ENCODE results near the gene SLC17A3.

Gene SLC17A3

GRCh38 chr6:25835442-25836283 lies 38.4 kb downstream of the SLC17A3 start:
- no peak for DNase-seq (ENCODE audit: low spot score)

DNA sequence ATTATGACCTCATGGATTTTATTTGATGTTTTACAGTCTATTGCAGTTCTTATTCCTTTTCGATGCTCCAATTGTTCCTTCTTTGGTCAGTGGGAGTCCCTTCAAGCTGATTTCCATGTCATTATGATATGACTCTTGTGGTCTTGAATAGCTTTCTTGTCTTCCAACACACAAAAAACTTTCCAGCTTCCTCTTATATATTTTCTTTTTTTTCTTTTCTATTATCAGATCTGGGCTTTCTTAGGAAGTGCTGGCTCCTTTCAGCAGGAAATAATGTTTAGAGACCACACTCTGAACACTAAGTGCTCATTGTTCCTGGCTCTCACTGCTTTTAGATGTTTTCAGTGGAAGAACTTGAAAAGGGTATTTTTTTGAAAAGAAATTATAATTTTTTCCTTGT lies 39.1 kb downstream of the SLC17A3 start:
- DNase-seq (ENCODE audit: low spot score), result no peak

GRCh38 chr6:25833136-25833535 lies 40.9 kb downstream of the SLC17A3 start:
- DNase-seq (ENCODE audit: low spot score), result no peak

- no peak for DNase-seq (ENCODE audit: low spot score)
Measured at GRCh38 chr6:25832670-25833069, 41.4 kb downstream of the SLC17A3 start.

DNA sequence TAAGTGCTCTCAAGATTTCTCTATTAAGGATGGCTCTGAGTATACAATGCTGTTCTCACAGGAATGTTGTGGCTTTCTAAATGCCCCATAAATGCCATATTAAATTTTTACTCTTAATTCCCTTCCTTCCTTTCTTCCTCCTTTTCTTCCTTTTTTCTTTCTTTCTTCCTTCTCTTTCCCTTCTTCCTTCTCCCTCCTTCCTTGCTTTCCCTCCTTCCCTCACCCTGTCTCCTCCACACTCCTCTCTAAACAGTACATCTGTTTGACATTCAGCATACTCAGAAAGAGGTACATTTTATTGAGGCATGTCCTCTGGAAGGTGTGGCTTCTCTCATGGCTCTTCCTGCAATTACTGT lies 41.8 kb downstream of the SLC17A3 start:
- DNase-seq (ENCODE audit: low spot score), result no peak

DNA sequence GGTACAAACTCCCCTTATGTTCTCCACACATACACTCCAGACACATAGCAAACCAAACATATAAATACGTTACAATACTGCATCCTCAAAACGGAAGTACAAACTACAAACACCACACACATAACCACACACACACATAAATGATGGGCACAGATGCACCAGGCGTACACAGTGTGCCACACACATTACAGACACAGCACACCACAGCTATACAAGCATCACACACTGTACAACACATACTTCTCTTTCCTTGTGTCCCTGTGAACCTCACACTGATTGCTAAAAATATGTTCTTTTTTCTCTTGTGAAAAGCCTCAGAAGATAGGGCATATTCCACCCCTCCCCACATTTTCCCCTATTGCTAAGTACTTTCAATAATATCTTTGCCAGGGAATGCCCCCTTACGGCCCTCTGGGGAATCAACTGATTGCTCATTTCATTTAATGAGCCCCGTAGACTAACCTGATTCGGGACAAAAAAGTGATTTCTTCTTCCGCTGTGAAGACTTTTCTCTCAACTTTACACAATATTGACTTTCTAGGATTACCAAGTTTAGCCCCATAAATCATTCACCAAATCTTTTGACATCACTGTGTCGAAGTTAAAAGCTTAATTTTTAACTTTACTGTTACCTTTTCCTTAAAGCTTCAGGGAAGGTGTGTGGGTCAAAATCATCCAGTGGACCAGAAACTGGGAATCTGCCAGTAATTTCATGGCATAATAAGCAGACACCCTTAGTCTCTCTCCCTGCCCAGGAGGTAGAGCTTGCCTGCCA lies 42.3 kb downstream of the SLC17A3 start, which contains the start of gene SLC17A1:
Gene SLC17A1, minus strand, starts transcription at position 521 of the 775 bp plus-strand sequence. CDS start 1,495 bp downstream, outside the sequence.
- no peak for DNase-seq (ENCODE audit: low spot score)

DNA sequence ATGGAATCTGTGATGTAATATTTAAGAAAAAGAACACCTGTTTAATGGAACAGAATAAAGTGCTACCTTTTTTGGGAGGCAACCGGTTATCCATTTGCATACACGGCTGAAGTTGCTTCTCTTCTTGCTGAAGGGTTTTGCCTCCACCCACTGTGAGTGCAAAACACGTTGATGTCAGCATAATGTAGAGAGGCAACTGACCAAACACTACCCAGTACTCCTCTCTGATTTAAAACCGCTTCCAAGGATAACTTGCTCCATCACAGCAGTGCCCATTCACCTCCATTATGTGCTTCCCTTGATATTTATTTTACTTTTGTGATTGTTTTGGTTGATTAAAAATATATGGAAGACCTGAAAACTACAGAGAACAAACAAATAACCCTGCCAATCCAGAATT lies 43.6 kb downstream of the SLC17A3 start:
- no peak for DNase-seq (ENCODE audit: low spot score)

DNA sequence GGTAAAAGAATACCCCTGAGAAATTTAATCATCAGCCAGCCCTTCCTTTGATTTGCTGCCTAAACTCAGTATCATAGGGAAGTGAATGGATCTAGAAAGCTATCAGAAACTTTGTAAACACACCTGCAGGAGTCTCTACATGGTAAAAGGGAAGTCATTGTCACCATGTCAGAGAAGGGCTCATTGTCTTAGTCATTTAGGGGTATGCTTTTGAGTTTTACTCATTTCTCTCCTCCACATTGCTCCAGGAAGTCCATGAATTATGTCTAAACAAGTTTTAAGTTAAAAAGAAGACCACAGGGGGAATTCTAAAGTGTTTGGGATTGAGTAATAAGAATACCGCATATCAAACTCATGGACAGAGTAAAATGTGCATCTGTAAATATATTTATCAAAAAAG lies 44.7 kb downstream of the SLC17A3 start:
- DNase-seq (ENCODE audit: low spot score), result peak; percentile 81

- peak; percentile 36 for DNase-seq (ENCODE audit: low spot score)
Measured at GRCh38 chr6:25821341-25821740, 52.7 kb downstream of the SLC17A3 start.

DNA sequence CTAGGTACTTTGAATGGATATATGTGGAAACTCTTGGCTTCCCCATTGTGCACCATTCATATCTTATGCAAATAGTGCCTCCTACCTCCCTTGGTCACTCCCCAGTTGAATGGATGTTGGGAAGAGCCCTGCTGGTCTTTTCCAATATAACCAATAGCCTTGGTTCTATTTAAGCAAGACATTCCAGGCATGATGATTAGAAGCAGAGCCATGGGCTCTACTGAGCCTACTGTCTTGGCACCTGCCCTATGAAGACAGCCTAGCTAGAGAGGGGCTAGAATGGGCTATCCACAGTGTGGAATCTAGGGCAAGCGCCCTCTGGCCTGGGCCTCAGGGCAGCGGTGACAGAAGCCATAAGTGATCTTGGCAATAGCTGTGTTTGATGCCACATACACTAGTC lies 57.8 kb downstream of the SLC17A3 start:
- no peak for DNase-seq (ENCODE audit: low spot score)

- no peak for DNase-seq (ENCODE audit: low spot score)
Measured at GRCh38 chr6:25815194-25815593, 58.8 kb downstream of the SLC17A3 start.

DNA sequence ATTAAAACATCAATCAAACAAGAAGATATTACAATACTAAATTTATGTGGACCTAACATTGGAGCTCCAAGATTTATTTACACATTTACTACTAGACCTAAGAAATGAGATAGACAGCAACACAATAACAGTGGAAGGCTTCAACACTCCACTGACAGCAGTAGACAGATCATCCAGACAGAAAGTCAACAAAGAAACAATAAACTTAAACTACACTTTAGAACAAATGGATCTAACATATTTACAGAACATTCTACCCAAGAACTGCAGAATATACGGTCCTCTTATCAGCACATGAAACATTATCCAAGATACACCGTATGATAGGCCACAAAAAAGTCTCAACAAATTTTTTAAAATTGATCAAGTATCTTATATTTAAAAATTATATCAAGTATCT lies 69.2 kb downstream of the SLC17A3 start:
- no peak for DNase-seq (ENCODE audit: low spot score)

DNA sequence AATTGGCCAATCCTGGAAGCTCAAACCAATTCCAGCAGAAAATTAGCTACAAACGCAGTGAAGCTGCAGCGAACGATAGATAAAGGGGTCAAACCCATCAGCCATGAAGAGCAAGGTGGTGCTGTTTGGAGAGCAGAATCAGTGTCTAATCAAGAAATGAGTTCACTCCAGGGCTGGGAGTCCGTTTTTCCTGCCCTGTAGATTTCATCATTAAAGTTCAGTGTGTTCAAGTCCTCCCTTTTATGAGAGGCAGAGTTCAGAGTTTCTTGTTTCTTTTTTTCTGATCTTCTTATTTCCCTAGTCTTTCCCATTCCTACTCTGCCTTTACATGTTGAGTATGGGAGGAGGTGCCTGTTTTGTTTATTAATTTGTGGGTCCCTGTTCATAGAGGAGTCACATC lies 72.6 kb downstream of the SLC17A3 start:
- no peak for DNase-seq (ENCODE audit: low spot score)

Measured in activated CD4-positive, alpha-beta T cell treated with anti-CD3 and anti-CD28 coated beads, Interleukin-2, Interleukin-4, amounts not matched to agents 100 ng/mL and 50 ng/mL, durations not matched to agents 16 hours and 8 hours (primary cell).